Peyer's patch (tissue), 4 donors: ENCODE measurements around the gene B4GALT3.

Experiments
- CTCF ChIP-seq, 6 experiments: fragments of 450-650 bp in 4 of 6; fragments of 200-600 bp in 2 of 6; sonication (generic) in 1 of 6; IDR thresholded peaks; one replicate each; pipeline ENCODE4 v1.5.1; 2017 to 2019; ENCODE audit warnings: antibody characterized with exemption in 6 of 6, mild to moderate bottlenecking in 3 of 6, moderate library complexity in 1 of 6
- POLR2A ChIP-seq, 2 donors: fragments of 450-650 bp; IDR thresholded peaks; one replicate each; pipeline ENCODE4 v1.5.1; 2017; ENCODE audit warnings: antibody characterized with exemption in 2 of 2, mild to moderate bottlenecking in 2 of 2, moderate library complexity in 2 of 2

- TF ChIP-seq CTCF (IDR thresholded peaks at IDR 0.05) (no peak), POLR2A (IDR thresholded peaks at IDR 0.05) (no peak)
These were observed 55.5 kb downstream of the B4GALT3 start for GRCh38 chr1:161121834-161122233.
